Bladder microvascular endothelial cell (primary cell): ENCODE results near the gene RASGEF1C. TPM values are rescaled to one million over a fixed set of nuclear protein-coding genes. Genes with fewer than 3 reads are reported as not detected.

Experiments
- total RNA-seq: library from RNA; depleted of rRNA; stranded (reverse); fragments of >200 nt; gene quantifications from 2 replicates; pipeline ENCODE4 v1.2.3, GENCODE V29; 2014

The RASGEF1C gene
- total RNA-seq = not detected in 2 replicates

GRCh38 chr5:180209137-180209581 is at the start of gene RASGEF1C:
Gene RASGEF1C, minus strand, starts transcription at chr5:180209211. Its CDS starts 71,159 bp downstream, at chr5:180138052.

GRCh38 chr5:180071531-180072255 is 137.3 kb downstream of the RASGEF1C start, which contains the start of gene RNF130:
Gene RNF130, minus strand, starts transcription at chr5:180071759. Its CDS starts 57 bp downstream, at chr5:180071702.

Other genes starting within 250 kb of the RASGEF1C start
- 16.4 and 54.6 TPM in 2 replicates for gene RNF130, start 137.5 kb downstream of the RASGEF1C start, total RNA-seq
- gene MAPK9, start 82.9 kb upstream of the RASGEF1C start, total RNA-seq = 13.6 and 30.1 TPM in 2 replicates
- 0.25 and 0.97 TPM in 2 replicates for gene GFPT2, start 144.1 kb upstream of the RASGEF1C start, total RNA-seq